Stimulated activated CD8-positive, alpha-beta memory T cell treated with anti-CD3 and anti-CD28 coated beads, Interleukin-12 subunit alpha, Interleukin-12 subunit beta, amount 100 ng/mL, for 4 hours (primary cell): ENCODE results near the gene TMEM117.
"Not testable (repeated sequence)": the region's sequence is repeated elsewhere in the genome, so short reads cannot be mapped to it uniquely, and the experiment has no call there.

Experiments
- DNase-seq: peaks from one replicate; pipeline ENCODE4 v3.0.0-alpha.2; 2020; ENCODE audit warnings: low read depth

Gene TMEM117

DNA sequence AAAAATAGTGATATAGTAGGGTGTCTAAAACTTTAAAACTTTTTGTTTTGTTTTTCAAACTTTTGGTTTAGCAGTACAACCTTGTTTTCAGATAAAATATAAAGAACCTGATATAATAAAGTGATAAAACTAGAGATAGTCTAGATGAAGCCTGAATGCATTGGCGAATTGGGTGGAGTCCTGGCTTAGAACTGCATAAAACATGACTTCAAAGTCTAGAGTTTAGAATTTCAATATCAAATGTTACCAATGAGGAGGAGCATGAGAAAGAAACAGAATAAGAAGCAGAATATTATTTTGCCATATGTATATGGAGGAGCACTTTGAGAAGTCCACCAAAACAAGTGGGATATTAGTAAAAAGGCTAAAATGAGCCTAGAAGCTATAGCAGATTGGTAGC lies 263.6 kb downstream of the TMEM117 start:
- DNase-seq = no peak

DNA sequence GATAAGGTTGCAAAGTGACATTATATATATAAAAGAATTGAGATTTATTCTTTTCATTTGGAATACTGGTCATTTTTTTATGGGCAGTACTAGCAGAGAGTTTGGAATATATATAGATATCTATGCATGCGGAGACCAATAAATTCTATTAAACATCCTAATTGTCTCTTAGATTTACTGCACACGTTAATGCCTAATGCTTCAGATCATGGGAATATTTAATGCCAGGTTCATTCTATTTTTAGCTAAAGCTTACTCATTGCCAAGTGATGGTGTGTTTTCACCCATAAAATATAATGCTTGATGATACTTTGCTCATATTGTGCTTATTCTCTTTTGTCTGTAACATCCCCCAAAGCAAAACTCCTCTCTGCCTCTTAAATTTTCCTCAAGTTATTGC lies 264.4 kb downstream of the TMEM117 start:
- DNase-seq = no peak

DNA sequence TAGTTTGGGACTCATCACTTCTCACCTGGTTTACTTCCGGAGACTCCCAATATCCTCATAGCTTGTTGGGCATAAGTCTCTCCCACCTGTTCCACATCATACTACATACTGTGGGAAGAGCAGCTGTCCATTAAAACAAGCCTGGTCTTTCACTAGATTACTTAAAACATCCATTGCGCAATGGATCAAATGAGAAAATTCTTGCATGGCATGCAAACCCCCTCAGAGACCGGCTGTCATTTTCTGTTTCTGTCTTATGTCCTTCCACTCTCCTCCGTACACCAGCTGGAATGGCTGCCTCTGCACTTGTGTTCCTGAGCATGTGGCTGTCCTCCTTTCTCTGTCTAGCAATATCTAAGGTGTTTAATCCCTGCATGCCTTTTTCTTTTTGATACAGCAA lies 265.6 kb downstream of the TMEM117 start:
- DNase-seq = no peak

DNA sequence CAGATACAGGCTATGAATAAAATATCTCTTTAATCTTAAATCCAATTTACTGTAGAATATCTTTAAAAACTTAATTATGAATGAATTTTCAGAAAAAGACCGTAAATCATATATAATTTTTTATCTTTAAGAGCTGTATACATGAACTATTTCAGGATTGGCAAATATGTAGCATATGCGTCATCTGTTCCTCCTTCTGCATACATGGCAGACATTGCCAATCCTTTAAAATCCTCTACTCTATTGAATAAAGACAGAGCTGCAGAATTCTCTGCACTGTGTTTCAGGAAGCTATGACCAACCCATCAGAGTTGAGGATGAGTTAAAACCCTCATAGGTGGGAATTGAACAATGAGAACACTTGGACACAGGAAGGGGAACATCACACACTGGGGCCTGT lies 279.0 kb downstream of the TMEM117 start:
- DNase-seq = no peak

DNA sequence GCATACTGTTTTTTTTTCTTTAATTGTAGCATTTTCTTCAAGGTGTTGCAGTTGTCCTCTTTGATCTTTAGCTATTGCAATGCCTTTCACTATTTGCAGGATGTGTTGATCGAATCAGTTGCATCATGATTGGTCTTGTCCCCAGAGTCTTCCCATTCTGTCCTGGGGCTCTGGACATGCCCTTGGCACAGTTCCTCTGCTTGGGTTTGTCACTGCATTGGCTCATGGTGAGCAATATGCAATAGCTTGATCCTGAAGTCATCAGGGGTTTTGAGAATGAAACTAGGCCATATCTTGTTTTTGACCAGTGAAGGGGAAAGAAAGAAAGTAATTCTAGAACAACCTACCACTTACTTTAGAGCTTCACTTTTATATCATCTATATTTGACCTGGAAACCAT lies 281.5 kb downstream of the TMEM117 start:
- DNase-seq = no peak

DNA sequence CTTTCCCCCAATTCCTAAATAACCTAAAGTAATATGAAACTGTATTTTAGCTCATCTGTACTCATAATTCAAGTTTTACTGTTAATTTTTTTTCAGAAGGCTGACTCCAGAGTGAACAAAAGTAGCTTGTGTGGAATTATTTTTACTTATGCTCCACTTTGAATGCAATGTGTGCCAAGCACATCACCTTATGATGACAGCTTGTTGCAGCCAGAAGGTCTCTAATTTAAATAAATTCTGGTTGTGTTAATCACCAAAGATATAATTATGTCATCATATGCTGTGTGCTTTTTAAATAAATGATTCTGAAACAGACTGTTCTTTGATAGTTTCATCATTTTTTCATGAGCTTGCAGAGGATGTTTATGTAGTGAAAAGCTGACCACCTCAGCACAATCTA lies 283.1 kb downstream of the TMEM117 start:
- DNase-seq = no peak

DNA sequence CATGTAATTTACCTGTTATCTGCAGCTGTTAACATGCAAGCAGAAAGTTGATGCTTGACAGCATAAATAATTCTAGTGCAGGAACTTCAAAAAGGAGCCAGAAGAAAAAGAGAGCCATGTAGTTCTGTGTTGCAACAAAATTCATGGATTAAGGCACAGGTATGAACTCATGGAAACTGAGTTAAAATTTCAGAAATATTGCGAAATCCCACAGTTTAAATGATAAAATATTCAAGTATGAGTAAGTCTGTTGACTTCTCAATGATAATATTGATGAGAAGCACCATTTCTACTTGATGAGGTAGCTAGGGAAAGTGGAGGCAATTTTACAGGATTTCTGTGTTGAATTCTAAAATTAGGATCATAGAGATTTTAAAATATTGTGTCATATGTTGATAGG lies 290.9 kb downstream of the TMEM117 start:
- no peak for DNase-seq

DNA sequence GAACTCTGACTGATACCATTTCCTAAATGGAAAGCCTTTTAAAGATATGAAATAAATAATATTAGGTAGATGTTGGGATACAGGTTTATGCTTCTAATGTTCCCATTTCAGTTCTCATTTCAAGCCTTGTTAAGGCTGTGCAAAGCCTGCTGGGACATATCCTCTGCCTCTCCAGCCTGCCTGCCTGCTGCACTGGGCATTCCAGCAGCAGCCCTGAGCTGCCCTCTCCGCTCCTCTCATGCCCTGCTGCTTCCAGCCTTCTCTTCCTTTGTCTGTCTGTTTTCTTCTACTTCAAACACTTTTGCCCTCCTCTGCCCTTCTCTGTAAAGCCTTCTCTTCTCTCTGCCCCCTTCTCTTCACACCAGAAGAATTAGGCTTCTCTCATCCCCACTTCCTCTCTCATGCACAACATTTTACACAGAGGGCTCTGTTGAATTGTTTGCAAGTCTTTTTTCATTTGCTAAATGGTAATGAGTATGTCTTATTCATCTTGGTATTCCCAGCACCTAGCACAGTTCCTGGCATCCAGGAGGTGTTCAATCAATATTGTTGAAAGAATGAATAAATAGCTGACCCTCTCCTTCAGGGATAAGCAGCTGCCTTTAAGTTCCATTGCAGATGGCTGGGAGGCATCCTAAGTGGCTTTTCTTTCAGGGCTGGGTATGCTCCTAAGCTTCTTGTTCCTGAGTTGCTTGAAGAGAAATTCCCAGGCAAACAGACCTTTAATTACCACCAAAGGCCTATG lies 292.3 kb downstream of the TMEM117 start:
- no peak for DNase-seq

DNA sequence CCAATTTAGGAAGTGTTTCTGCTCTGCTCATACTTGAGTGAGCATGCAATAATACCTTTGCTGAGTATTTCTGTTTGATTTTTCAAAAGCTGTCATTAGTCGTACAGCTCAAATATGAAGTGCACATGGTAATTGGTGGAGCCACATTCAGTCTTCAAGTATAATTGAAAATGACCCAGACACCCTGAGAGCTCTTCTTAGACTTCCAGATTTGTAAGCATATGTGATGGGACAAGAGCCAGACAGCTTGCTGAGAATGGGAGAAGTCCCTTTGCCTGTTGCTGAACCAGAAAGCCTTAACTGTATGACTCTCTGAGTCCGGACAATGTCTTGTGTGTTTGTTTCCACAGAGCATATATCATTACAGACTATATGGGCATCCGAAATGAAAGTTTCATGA lies 307.3 kb downstream of the TMEM117 start:
- no peak for DNase-seq

DNA sequence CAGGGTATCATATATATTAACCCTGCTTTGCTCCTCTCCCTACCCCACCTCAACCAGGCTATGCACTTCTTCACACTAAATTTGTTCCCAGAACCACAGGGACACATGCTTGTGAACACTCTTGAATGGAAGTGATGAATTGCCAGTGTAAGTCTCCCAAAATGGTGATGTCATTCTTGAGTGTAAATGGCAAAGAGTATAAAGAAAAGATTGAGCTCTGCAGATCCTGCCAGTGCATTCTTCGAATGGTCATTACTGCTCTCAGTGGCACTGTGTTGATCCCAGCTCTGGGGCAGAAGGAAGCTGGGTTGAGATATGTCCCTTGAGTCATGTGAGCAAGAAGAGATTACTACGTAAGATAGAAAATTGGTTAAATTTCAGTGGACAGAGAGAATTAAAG lies 313.1 kb downstream of the TMEM117 start:
- DNase-seq = no peak

DNA sequence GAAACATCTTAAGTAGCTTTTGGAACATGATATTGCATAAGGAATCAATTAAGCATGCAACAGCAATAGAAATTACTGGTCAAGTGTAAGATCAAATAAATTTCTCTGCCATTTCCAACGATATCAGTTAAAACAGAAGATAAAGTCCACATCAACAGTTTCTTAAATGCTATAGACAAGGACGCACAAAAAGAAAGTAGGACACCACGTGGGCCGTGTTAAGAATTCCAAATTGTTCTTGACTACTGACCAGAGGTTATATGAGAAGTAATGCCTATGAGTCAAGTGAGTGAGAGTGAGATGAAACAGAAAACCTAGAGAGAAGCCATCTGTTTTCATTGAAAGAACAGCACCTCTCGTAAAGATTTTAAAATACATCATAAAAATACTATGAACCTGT lies 318.2 kb downstream of the TMEM117 start:
- no peak for DNase-seq

DNA sequence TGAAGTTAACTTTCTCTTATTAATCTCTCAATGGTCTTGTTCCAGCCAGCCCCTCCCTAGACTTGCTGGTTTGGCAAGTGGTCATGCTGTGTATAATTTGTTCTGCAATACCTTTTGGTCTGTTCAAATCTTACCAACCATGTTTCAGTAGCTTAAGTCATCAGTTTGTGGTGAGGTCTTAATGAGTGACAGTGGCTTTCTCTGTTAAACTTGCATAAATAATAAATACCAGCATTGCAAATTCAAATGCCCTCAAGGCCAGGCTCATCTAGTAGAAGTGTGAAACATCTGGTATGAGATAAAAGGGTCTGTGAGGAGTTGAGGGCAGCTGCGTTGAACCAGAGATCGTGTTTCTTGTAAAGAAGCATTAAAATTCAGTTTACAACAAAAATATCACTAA lies 319.5 kb downstream of the TMEM117 start:
- DNase-seq = no peak

DNA sequence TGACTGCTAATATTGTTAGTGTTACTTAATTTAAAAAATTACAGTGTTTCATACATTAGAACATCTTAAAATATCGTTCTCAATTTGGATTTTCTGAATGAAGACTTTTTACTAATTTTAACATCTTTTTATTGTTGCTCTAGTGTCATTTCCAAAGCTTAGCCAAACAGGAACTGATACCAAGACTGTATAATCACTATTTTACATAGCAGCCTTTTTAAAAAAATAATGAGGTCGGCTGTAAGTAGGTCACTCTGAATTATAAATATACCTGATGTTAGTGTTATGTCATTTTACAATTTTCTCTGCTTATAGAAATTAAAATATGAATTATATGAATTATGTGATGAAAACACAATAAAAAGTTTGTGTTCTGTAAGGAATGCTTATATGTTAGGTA lies 321.5 kb downstream of the TMEM117 start:
- DNase-seq = no peak

DNA sequence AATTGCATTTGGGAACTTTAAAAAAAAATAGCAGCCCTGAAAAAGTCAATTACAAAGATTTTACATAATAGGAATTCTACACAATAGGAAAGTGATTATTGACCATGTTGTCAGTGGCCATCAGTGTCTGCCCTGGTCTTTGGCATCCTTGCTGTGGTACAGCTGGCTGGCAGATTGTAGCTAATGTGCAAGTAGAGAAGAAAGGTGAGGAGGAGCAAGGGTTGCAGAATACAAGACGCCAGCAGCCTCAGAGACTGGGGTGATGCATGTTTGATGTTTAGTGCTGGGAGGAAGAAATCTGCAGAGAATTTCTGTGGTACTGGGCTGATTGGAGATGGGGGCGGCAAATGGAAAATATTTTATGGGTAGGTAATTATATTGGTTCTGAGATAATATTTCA lies 322.9 kb downstream of the TMEM117 start:
- no peak for DNase-seq

DNA sequence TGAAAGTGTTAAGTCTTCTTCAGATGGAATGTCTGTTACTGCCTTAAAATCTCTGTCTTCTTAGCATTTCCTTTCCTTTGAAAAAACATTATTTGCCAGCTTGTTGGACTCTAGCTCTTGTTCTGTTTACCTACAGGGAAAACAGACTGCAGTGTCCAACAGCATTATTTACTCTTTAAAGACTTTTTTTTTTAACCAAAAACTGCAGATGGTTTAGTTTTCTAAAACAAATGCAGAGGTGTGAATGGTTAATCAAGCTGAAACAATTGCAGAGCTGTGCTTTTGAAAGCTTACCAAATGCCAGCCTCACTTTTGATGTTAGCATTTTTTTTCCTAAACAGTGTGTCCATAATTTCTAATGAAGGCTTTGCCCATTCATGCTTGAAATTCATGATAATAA lies 323.3 kb downstream of the TMEM117 start:
- no peak for DNase-seq

DNA sequence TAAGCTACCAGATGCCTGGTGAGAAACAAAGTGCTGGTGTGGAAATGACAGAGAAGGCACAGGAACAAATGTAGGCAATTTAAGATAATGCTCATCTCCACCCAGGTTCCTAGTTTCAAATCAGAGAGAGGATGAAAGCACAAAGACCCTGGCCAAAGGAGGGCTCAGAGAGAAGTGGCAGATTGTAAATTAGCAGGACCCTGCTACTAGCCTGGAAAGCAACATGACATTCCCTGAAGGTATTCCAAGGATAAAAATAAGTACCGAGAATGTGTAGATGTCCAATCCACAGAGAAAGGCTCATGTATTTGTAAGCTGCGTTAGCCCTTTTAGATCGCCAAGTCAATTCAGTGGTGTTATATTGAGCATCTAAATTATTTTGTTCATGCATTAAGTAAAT lies 324.0 kb downstream of the TMEM117 start:
- DNase-seq = no peak

DNA sequence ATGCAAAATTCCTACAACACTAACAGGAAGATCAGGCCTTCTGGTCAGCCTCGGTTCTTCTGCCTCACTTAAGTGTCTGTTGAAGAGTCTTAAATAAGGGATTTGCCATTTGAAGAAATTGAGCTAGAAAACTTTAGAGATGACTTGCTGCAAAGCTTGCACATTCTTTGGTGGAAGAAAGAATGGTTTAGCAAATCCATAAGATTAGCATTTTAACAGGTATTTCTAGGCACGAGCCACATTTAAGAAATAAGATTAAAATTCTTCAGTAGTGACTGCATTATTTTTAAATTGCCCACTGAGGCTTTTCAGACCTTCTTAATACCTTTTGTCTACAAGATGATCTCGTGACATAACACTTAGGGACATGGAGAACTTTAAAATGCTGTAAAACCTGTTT lies 327.1 kb downstream of the TMEM117 start:
- no peak for DNase-seq

DNA sequence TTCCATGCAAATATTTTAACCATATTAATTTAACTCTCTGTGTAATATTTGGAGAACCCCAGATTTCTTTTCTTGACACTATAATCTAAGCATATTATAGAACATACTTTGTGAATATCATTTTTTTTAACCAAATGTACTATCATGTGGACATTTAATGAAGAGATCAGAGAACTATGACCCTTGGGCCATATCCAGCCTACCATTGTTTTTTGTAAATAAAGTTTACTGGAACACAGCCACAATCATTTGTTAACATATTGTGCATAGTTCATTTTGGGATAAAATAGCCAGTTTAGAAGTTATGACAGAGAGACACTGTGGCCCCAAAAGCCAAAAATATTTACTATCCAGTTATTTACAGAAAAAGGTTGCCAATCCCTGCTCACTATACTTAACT lies 338.2 kb downstream of the TMEM117 start:
- no peak for DNase-seq

DNA sequence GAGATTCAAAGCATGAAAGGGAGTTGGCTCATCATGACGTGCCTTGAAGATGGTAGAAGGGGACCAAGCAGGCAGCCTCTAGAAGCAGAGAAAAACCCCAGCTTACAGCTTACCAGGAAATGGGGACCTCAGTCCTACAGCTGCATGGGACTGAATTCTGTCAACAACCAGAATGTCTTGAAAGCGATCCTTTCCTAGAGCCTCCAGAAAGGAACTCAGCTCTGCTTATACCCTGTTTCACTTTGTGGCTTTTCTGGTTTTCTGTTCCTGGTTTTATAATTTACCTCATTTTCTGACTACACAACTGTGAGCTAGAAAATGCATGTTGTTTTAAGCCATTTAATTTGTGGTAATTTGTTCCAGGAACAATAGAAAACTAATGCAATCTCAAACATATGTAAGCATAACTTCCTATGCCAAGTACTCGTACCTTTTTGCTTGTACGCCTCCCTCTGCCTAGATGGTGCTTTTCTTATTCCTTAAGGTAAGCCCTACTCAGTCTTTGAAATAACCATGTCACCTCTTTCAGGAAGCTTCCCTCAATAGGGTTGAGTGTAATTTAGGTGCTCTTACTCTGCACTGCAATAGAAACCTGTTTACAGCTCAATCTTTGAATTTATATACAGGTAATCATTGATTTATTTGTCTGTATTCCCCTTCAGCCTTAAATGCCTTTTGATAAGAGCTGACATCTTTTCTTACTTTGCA lies 348.8 kb downstream of the TMEM117 start:
- no peak for DNase-seq

DNA sequence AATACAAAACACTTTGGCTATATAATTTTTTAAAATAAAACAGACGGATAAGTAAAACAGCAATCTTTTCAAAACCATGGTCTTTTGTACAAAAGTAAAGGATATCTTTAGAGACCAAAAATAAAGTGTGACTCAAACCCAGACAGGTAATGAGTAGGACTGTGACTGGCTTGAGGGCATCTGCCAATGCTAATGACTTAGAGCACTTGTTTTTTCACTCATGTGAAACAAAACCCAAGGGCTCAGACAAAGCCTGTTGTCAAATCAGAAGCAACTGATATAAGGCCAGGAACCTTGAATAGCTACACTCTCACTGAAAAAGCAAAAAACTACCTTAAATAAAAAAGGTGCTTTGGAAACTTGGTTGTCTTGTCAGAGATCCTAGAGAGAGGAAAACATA lies 357.4 kb downstream of the TMEM117 start:
- no peak for DNase-seq

DNA sequence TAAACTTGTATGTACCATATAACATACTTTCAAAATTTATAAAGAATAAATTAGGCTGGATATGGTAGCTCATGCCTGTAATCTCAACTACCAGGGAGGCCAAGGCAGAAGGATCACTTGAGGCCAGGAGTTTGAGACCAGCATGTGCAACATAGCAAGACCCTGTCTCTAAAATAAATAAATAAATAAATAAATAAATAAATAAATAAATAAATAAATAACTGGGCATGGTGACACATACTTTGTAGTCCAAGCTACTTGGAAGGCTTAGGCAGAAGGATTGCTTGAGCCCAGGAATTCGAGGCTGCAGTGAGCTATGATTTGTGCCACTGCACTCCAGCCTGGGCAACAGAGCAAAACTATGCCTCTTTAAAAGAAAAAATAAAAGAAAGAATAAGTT lies 359.8 kb downstream of the TMEM117 start:
- DNase-seq = not testable (repeated sequence)

DNA sequence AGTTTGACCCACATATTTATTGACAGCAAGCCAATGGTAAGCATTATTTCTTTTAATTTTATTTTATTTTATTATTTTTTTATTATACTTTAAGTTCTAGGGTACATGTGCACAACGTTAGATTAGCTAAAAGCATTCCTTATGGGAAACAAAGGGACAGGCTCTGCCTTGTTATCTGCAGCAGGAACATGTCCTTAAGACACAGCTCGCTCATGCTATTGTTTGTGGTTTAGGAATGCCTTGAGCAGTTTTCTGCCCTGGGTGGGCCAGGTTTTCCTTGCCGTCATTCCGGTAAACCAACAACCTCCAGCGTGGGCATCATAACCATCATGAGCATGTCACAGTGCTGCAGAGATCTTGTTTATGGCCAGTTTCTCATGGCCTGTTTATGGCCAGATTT lies 370.2 kb downstream of the TMEM117 start:
- no peak for DNase-seq

DNA sequence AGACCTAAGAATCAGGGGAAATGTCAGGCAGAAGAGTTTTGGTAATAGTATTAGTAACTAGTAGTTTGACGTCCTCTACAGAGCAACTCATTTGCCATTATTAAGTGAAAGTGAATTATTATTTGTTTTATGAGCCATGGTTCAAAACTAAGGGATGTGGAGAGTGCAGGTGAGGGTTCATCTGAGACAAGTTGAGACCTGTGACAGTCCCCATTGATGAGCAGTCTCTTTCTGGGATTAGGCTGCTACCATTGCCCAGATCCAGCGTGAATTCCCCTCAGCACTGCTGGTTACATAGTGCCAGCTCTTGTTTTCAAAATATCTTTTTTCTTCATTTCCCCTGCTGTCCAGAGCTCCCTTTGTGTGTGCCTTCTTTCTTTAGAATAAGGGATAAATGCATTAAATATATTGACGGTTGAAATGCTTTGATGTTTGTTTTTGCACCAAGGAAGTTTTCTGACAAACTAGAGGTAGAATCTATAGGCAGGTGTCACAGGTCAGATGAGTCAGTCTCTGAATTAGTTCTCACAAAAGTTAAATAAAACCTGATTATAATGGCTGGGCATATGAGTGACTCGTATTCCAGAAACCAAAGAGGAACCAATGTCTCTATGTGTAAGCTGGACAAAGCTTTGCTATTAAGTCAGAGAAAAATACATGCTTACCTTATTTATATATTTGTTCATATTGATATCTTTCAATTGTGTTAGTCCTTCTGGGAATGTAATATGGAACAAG lies 381.4 kb downstream of the TMEM117 start:
- DNase-seq = no peak
